NCI-H1105 treated with DMSO at 0.1 percent for 48 hours (cell line): ENCODE measurements around the gene MYEOV.

Experiments
- DNase-seq: peaks from one replicate; lab custom pipeline; 2025; lab: John Stamatoyannopoulos, UW

The MYEOV gene

DNA sequence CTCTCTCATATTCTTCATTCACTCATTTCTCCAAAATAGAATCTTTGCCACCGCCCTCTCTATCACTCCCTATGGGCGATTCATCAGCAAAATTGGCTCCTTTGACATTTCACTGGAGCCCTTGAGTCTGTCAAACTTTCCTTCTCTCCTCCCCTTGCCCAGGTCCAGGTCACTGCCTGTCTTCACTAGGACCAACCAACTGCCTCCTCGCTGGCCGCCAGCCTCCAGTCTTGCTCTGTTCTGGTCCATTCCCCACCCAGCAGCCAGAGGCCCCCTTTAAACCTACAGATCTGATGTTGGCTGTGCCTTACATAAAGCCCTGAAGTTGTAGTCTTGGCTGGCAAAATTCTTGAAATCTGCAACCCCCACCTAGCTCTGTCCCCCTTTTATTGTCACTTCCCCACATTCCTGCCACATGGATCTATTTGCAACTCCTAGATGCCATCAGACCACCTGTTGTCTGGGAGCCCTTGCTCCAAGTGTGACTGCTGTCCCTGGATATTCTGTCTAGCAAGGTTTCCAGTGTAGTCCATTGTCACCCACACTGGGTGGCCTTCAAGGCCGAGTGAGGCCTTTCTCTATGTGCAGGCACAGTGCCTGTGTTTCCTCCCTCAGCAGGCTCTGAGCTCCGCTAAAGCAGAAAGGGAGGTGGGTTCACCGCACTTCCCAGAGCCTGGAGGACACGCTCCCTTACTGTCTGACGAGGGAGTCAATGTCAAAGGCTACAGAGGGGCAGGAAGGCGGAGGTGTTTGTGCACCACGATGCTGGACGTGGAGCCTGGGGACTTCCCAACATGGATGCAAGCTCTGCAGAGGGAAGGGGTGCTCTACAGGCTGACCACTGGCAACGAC, 25.5 kb downstream of the MYEOV start:
- DNase-seq: no peak

DNA sequence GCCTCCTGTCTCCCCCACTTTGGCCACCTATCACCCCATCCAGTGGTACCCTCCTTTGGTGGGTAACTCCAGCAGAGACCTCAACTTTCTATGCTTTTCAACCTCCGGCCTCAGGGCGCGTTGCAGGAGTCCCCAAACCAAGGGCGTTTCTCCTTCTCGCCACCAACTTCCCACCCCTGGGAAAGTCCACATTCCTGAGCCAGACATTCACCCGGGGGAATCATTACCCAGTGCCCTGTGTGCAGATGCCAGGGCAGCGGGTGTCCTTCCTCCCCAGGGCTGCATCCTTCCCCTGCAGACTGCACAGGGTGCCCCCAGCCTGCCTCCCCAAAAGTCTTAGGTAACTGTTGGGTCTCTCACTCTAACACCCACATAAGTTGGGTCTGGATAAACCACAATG, 26.4 kb downstream of the MYEOV start:
- DNase-seq: no peak

DNA sequence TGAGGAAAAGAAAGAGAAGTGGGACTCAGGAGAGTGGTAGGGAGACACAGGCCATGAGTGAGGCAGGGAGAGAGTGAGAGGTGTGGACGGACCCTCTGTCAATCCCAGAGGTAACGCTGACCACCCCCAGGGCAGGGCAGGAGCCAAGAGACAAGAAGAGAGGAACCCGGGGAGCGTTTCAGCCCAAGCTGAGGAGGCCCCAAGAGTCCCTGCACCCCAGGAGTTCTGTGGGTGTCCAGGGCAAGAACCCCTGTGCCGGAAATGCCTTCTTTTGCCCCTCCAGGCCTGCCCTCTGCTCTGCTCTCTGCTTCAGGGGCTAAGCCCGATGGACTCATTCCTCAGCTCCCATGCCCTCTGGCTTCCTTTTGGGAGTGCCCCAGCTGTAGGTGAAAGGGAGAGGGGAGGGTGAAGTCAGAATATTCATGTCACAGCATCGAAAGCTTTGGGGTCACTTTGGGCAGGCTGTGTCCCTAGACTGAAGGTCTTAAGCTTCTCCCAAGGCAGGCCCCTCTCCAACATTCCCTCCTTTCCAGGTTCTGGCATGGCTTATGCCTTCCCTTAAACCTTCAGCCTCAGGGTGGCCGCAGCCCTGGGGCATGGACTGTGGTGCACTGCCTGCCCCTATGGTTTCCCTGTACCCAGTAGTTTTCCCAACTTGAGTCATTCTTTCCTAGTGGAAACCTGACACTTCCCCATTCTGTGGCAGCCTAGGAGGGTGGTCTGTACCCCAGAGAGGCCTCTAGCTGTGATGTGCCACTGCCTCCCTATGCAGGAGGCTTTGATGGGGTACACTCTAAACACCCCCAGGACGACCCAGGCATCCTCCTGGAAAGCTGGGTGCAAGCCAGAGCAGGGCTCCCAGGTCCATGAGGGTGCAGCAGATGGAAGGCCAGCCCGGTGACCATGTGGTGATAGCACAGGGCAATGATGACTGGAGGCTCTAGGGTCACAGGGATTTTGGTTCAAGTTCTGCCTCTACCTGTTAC, 27.1 kb downstream of the MYEOV start:
- DNase-seq: no peak

DNA sequence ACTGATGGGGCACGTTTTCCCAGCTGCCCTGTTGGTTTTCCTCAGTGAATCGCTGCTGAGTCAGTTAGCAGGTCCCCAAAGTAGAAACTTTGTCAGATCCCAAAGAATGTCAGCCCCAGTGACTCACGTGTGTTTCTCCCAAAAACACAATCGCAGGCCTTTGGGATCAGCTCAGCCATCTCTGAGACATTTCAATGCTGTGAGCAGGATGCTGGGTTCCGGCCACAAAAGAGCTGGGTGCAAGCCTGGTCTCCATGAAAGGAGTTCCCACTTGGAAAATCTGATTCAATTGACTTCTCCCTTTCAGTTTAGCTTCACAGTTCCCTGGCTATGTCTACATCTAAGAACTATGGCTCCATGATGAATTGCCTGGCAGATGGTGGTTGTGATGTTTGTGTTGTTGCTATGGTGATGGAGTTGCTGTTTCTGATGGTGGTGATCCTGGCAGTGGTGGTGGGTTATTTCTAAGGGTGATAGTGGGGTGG, 28.0 kb downstream of the MYEOV start:
- no peak for DNase-seq

DNA sequence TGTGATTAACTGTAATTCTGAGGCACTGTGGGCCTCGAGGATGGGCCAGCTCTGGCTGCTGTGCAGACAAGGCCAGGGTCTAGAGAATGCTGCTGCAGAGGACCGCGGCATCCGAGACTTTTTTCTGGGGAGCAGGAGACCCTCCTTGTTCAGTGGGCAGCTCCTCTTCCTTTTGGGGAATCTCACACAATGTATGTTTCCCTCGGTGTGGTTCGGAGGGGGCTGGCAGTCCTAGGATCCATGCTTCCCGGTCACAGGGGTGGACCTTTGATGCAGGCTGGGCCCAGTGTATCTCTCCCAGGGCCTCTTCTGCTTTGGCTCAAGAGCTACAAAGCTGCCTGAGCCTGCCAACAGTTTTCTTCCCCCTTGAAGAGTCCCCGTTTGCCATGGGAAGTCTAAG, 31.5 kb downstream of the MYEOV start:
- no peak for DNase-seq

DNA sequence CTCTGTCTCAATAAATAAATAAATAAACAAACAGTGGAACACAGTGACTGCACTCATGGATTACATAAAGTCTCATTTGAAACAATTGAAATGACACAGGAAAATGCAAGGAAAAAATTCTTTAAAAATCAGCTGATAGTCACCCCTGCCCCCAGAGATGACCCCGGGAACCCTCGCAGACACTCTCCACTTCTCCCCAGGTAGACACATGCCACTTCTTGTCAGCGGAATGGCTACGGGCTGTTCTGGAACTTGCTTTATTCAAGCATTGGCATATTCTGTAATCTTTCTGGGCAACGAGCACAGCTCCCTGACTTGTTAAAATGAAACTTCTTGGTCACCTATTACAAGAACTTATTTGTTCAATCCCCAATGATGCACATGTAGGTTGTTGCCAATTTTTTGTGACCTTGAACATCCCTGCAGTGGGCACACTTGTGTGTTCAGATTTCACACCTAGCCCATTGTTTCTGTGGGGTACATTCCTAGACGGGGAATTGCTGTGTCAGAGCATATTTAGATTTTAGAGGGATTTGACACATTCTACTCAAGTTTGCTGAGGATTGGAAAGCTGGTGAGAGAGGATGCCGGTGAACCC, 32.8 kb downstream of the MYEOV start:
- no peak for DNase-seq

DNA sequence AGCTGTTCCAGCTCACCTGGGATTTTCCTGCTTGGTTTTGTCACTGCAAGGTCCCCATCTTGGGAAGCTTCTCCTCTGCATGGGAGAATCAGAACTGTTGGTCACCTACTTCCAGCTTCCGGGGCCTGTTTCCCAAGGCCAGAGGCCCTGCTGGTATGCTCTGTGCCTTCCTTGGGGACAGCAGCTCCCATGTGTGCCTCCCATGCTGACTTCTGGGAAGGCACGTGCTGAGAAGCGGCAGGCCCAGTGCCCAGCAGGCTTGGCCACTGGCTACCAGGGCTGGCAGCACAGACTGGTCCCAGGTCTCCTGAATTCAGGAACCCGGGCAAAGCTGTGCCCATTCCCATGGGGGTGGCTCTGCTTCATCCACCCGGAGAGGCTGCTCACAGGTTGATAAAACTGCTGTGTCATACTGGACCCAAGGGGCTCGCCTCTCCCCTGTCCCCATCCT, 33.8 kb downstream of the MYEOV start:
- DNase-seq: no peak

DNA sequence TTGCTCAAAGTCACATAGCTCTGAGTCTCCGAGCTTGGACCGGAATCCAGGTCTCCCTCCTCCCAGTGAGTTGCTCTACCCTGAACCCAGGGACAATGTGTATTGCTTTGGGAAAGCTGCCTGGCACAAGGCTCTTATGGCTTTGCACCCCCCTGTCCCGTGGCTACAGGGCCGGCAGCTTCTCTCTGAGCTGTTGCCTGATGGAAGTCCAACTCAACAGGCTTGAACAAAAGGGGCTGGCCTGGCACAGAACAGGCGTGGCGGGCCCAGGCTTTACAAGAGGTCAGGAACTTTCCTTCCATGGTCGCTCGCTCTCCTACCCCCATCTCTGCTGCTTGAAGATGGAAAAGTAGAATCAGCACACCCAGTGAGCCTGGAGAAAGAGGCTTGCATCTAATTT, 34.3 kb downstream of the MYEOV start:
- no peak for DNase-seq

DNA sequence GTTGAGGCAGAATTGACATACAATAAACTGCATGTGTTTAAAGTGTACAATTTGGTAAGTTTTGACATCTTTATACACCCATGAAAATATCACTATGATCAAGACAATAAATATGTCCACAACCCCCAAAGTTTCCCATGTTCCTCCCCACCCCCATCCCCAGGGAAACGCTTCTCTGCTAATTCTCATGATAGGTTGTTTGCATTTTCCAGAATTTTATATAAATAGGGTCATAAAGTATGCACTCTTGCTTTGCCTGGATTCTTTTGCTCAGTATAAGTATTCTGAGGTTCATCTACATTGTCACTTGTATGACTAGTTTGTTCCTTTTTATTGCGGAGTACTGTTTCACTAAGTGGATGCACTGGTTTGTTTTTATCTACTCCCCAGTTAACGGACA, 35.6 kb downstream of the MYEOV start:
- DNase-seq: no peak

DNA sequence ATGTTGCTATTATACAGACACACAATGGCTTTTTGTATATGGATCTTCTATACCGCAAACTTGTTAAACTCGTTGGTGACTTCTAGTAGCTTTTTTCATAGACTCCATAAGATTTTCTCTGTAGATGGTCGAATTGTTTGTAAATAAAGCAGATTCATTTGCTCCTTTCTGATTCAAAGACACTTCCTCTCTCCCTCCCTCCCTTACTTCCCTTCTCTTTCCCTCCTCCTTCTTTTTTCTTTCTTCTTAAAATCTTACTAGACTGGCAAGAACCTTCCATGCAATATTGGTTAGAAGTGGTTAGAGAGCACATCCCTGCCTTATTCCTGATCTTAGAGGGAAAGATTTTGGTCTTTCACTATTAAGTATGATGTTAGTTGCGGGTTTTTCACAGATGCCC, 36.4 kb downstream of the MYEOV start:
- DNase-seq: no peak

DNA sequence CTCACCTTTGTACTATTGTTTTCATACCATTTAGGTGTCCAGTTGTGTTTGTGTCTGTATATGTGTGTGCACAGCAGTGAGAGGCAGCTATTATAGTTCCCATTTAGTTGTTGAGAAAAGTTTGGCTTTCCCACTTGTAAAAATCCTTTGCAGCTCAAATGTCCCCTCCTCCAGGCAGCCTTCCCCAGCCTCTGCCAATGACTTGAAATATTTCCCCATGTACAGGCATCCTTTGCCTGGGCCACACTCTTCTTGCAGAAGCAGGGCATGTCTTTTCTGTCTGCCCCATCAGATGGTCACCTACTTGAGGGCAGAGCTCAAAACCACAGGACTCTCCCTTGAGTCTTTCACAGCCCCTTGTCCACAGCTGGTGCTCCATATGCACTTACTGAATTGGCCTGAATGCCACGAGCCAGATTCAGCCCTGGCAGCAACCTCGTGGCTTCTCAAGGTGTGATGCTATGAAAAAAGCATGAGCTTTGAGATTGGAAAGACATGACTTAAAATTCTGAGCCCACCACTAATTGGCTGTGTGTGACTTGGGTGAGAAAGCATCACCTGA, 39.3 kb downstream of the MYEOV start:
- no peak for DNase-seq

DNA sequence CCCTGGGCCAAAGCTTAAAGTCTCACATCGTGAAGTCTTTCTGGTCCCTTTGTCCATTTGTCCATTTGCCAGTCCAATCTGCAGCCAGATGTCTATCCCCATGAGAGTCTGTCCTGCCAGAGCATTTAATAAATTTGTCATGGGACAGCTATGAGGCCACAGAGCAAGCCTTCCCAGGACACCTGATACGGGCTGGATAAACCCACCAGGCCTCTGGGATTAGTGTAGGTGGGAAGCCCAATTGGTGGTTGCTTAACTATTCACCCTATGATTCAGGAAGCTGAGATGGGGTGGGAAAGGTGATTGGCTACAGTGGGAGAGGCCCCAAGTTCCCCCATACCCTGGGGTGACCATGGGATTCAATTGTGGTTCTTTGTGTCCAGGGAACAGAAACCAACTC, 39.9 kb downstream of the MYEOV start:
- DNase-seq: no peak

DNA sequence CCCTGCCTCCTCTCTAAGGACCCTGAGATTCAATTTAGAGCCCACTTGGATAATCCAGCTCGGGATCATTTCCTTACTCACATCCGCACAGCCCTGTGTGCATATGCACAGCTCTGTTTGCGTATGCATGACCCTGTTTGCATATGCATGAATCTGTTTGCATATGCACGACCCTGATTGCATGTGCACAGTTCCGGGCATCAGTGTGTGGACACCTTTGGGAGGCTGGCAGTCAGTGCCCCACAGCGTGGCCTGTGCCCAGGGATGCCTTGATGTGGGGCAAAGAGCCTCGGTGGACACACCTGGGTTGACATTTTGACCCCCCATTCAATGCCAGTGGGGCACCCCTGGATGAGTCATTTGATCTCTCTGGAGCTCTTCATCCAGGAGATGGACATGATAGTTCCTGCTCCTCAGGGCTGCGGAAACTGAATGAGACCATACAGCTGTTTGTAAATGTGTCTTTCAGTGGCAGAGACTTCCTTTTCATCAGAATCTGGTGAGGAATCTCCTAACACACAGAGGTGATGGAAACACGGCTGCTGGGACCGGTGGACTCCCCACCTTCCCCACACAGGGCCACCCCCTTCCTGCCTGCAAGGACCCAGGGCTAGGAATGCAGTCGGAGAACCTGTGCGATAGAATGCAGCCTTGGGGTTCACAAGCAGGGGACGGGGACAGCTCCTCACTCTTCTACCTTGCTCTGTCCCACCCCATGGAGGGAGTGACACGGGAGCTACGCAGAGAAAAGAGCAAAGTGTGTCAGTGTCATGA, 41.2 kb downstream of the MYEOV start:
- DNase-seq: no peak

DNA sequence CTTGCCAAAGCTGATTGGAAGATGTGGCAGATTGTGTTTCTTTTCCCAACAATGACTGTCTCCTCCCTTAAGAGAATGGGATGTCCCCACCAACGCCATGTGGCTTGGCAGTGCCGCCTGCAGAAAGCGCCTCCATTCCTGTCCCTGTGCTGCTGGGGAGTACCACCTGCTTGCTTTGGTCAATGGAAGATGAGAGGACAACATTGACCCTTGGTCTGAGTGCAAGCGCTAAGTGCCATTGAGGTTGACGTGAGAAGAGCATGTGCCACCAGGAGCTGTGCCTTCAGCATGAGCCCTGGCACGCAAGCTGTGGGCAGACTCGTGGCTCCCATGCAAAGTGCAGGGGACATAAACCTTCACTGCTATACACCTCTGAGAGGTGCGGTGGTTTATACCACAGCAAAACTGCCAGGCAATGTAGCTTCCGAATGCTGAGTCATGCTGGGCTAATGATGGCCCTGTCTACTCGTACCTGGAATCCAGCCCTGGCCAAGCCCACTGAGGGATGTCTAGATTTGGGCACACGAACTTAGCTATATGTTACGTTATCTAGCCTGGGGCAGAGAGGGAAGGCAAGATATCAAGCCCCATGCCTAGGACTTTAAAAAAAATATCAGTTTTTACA, 41.9 kb downstream of the MYEOV start:
- no peak for DNase-seq

DNA sequence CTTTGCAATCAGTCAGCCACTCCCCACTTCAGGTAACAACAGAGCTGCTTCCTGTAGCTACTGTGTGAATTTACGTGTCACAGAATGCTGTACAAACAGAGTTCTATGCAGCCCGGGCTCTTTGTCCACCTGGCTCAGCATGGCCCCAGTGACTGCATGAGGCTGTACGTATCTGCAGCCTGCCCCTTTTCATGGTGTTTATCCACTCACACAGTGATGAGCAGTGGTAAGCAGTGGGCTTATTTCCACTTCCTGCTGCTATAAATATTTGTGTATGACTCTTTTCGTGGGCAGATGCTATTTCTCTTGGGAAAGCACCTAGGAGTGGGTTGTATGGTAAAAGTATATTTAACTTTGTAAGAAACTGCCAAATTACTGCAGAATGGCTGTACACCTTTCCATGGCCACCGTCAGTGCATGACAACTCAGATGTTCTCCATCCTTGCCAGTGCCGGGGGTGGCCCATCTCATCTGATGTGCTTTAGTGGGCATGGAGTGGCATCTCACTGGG, 43.3 kb downstream of the MYEOV start:
- no peak for DNase-seq

DNA sequence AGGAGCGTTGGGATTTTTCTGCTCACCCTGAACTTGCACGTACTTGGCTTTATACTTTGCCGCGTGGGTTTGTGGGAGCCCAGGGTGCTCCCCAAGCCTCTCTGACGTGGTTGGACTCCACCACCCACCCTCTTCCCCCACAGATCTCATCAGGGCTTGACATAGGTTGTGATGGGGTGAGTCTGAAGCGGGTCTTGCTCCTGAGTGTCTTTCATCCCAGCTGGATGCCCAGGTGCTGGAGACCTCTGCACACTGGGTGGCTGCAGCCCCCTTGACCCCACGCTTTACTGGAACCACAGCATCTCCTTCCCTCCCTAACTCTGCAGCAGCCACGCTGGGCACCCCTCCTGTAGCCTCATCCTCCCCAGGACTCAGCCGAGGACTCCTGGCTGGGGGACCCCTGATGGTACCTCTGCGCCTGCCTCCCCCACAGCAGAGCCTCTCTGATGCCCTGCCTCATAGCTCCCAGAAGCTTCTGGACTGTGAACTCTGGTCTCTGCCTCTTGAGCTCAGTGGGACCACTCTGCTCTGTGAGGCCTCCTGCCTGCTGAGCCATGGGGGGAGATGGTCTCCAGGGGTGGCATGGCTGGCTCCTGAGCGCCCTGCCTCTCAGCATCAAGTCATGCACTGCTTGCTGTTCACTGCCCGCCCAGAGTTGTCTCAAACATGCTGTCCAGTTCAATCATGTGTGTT, 45.2 kb downstream of the MYEOV start:
- no peak for DNase-seq

DNA sequence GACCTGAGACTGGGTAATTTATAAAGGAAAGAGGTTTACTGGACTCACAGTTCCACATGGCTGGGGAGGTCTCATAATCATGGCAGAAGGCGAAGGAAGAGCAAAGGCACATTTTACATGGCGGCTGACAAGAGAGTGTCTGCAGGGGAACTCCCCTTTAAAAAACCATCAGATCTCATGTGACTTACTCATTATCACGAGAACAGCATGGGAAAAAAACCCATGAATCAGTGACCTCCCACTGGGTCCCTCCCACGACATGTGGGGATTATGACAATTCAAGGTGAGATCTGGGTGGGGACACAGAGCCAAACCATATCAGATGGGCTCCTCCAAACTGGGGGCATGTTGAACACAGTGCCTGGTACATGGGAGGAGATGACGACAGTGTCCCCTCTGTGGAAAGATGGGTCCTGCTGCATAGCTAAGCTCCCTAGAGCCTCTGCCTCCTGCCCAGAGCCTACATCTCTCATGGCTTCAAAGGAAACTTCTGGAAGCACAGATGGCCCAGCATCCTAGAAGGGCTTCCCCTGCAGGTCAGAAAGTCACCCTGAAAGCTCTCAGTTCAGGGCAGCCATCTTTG, 46.1 kb downstream of the MYEOV start:
- DNase-seq: no peak

DNA sequence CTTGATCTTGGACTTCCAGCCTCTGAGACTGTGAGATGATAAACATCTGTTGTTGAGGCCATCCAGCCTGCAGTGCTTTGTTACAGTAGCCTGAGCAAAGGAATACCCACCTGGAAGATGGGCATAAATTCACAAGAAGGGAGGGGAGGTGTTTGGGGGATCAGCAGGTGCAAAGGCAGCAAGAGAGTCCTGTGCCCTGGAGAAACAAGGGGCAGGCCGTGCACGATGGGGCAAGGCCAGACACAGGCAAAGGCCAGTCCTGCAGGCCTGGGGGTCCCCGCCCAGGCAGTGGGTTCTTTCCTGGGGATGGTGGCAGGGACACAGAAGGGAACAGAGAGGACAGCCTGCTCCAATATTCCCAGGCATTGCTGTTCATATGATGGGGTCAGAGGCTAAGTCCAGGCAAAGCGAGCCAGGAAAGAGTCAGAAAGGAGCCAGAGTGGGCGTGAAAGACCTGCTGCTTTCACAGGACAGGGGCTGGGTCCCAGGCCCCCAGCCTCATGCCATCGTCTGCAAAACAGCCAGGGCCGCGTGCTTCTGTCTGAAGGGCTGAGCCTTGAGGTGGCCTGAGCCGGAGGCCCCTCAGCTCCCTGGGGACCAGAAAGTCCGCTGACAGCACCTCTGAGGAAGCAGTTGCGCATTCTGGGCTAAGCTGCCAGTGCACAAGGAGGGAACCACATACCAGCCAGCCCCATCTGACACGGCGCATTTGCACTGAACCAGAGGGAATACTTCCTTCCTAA, 48.8 kb downstream of the MYEOV start:
- no peak for DNase-seq
